ENCODE data around the gene UMODL1.

UMODL1 gene

GRCh38 chr21:42121794-42122193, 50.7 kb downstream of the UMODL1 start:
- peaks cover 8% of the 10 kb centered on the region for H3K27me3 ChIP-seq (replicated peaks)
- H3K27ac ChIP-seq, result no peak overlapping the region
- no peak for TF ChIP-seq CTCF (IDR thresholded peaks at IDR 0.05; ENCODE audit: low read depth, low read length, missing control alignments)
- no peak for DNase-seq
- in situ Hi-C loops (cut with HindIII; ENCODE audit: low pct_ligation_motif_present, low sequenced_read_pairs), result no loop called here
- H3K4me3 ChIP-seq (ENCODE audit: low read depth, low read length), result no peak overlapping the region
- H3K36me3 ChIP-seq (replicated peaks), result no peaks in the 10 kb centered on the region

GRCh38 chr21:42122398-42122797, 51.3 kb downstream of the UMODL1 start:
- H3K4me3 ChIP-seq (ENCODE audit: low read depth, low read length), result no peak overlapping the region
- H3K27ac ChIP-seq, result no peak overlapping the region
- H3K36me3 ChIP-seq (replicated peaks), result no peaks in the 10 kb centered on the region
- DNase-seq, result no peak
- in situ Hi-C loops (cut with HindIII; ENCODE audit: low pct_ligation_motif_present, low sequenced_read_pairs), result no loop called here
- peaks cover 8% of the 10 kb centered on the region for H3K27me3 ChIP-seq (replicated peaks)
- no peak for TF ChIP-seq CTCF (IDR thresholded peaks at IDR 0.05; ENCODE audit: low read depth, low read length, missing control alignments)

- Histone ChIP-seq H3K4me3 (ENCODE audit: low read depth, low read length) (no peak overlapping the region), H3K36me3 (replicated peaks) (no peaks in the 10 kb centered on the region), H3K27ac (no peak overlapping the region), H3K27me3 (replicated peaks) (peaks cover 8% of the 10 kb centered on the region)
- DNase-seq, result no peak
- no peak for TF ChIP-seq CTCF (IDR thresholded peaks at IDR 0.05; ENCODE audit: low read depth, low read length, missing control alignments)
- in situ Hi-C loops (cut with HindIII; ENCODE audit: low pct_ligation_motif_present, low sequenced_read_pairs), result no loop called here
Observed at GRCh38 chr21:42122808-42123207, 51.7 kb downstream of the UMODL1 start.

- H3K27me3 ChIP-seq (replicated peaks), result peaks cover 8% of the 10 kb centered on the region
- no peak for TF ChIP-seq CTCF (IDR thresholded peaks at IDR 0.05; ENCODE audit: low read depth, low read length, missing control alignments)
- no peak overlapping the region for H3K27ac ChIP-seq
- in situ Hi-C loops (cut with HindIII; ENCODE audit: low pct_ligation_motif_present, low sequenced_read_pairs), result no loop called here
- DNase-seq, result no peak
- H3K36me3 ChIP-seq (replicated peaks), result no peaks in the 10 kb centered on the region
- H3K4me3 ChIP-seq (ENCODE audit: low read depth, low read length), result no peak overlapping the region
Observed at GRCh38 chr21:42123219-42123908, 52.2 kb downstream of the UMODL1 start.

GRCh38 chr21:42124081-42124480, 53.0 kb downstream of the UMODL1 start:
- TF ChIP-seq CTCF (IDR thresholded peaks at IDR 0.05; ENCODE audit: low read depth, low read length, missing control alignments), result no peak
- DNase-seq, result no peak
- in situ Hi-C loops (cut with HindIII; ENCODE audit: low pct_ligation_motif_present, low sequenced_read_pairs), result no loop called here
- H3K4me3 ChIP-seq (ENCODE audit: low read depth, low read length), result no peak overlapping the region
- H3K27me3 ChIP-seq (replicated peaks), result peaks cover 8% of the 10 kb centered on the region
- no peak overlapping the region for H3K27ac ChIP-seq
- H3K36me3 ChIP-seq (replicated peaks), result no peaks in the 10 kb centered on the region
